ENCODE results near the gene HDAC9. TPM values are rescaled to one million over a fixed set of nuclear protein-coding genes. Genes with fewer than 3 reads are reported as not detected.
"Not testable (repeated sequence)": the region's sequence is repeated elsewhere in the genome, so short reads cannot be mapped to it uniquely, and the experiment has no call there.

Gene HDAC9
- total RNA-seq, 1 experiment from 2014 or later, result 79.1 TPM

- Histone ChIP-seq H3K27ac (no peak overlapping the region), H3K27me3 (replicated peaks) (no peaks in the 10 kb centered on the region)
- DNase-seq (ENCODE audit: low read depth in 1 of 2, low spot score in 2 of 2), result peak in 1 of 2 experiments; percentile 37
These were observed 479.3 kb downstream of the HDAC9 start for GRCh38 chr7:18974803-18975202.

GRCh38 chr7:18975276-18975675, 479.7 kb downstream of the HDAC9 start:
- Histone ChIP-seq H3K27me3 (replicated peaks) (no peaks in the 10 kb centered on the region), H3K36me3 (0 out of 2 replicates have a peak, but pooled peaks cover 2% of the 10 kb centered on the region), H3K4me1 (replicated peaks) (peaks cover 36% of the 10 kb centered on the region), H3K4me3 (no peak overlapping the region), H3K27ac (no peak overlapping the region), H3K9me3 (replicated peaks) (no peaks in the 10 kb centered on the region)
- no peak for DNase-seq (ENCODE audit: low read depth in 1 of 2, low spot score in 2 of 2)

More at GRCh38 chr7:18974803-18975202, 479.3 kb downstream of the HDAC9 start:
- Histone ChIP-seq H3K9me3 (replicated peaks) (no peaks in the 10 kb centered on the region), H3K4me3 (no peak overlapping the region), H3K36me3 (0 out of 2 replicates have a peak, but pooled peaks cover 2% of the 10 kb centered on the region), H3K4me1 (replicated peaks) (peaks cover 36% of the 10 kb centered on the region)

GRCh38 chr7:18975689-18976280, 480.2 kb downstream of the HDAC9 start:
- no peak overlapping the region for H3K27ac ChIP-seq
- DNase-seq (ENCODE audit: low read depth in 1 of 2, low spot score in 2 of 2), result no peak
- H3K4me3 ChIP-seq, result no peak overlapping the region
- peaks cover 36% of the 10 kb centered on the region for H3K4me1 ChIP-seq (replicated peaks)
- H3K27me3 ChIP-seq (replicated peaks), result no peaks in the 10 kb centered on the region
- no peaks in the 10 kb centered on the region for H3K9me3 ChIP-seq (replicated peaks)
- 0 out of 2 replicates have a peak, but pooled peaks cover 2% of the 10 kb centered on the region for H3K36me3 ChIP-seq

- no peaks in the 10 kb centered on the region for H3K27me3 ChIP-seq (replicated peaks)
- H3K4me3 ChIP-seq, result no peak overlapping the region
- DNase-seq (ENCODE audit: low read depth in 1 of 2, low spot score in 2 of 2), result no peak
- H3K4me1 ChIP-seq (replicated peaks), result peaks cover 36% of the 10 kb centered on the region
- H3K27ac ChIP-seq, result peak overlapping the region; percentile 37
- H3K9me3 ChIP-seq (replicated peaks), result no peaks in the 10 kb centered on the region
- H3K36me3 ChIP-seq, result 0 out of 2 replicates have a peak, but pooled peaks cover 2% of the 10 kb centered on the region
These were observed 481.3 kb downstream of the HDAC9 start for GRCh38 chr7:18976715-18977471.

GRCh38 chr7:18978108-18978495, 482.6 kb downstream of the HDAC9 start:
- peak overlapping the region; percentile 37 for H3K27ac ChIP-seq
- 0 out of 2 replicates have a peak, but pooled peaks cover 2% of the 10 kb centered on the region for H3K36me3 ChIP-seq
- H3K27me3 ChIP-seq (replicated peaks), result no peaks in the 10 kb centered on the region
- H3K4me3 ChIP-seq, result no peak overlapping the region
- peak in 1 of 2 experiments; percentile 90 for DNase-seq (ENCODE audit: low read depth in 1 of 2, low spot score in 2 of 2)
- H3K9me3 ChIP-seq (replicated peaks), result no peaks in the 10 kb centered on the region
- H3K4me1 ChIP-seq (replicated peaks), result peaks cover 36% of the 10 kb centered on the region

- DNase-seq (ENCODE audit: low read depth in 1 of 2, low spot score in 2 of 2); H3K9me3 ChIP-seq (replicated peaks): not testable (repeated sequence)
- peaks cover 20% of the 10 kb centered on the region for H3K4me1 ChIP-seq (replicated peaks)
These were observed 495.2 kb downstream of the HDAC9 start for GRCh38 chr7:18990700-18991099.

GRCh38 chr7:18993933-18994668, 498.6 kb downstream of the HDAC9 start:
- Histone ChIP-seq H3K4me1 (replicated peaks) (peaks cover 39% of the 10 kb centered on the region), H3K4me3 (no peak overlapping the region), H3K27ac (peak overlapping the region; percentile 2; the same call in 1 of the 2 replicates), H3K27me3 (replicated peaks) (no peaks in the 10 kb centered on the region), H3K36me3 (no peaks in the 10 kb centered on the region), H3K9me3 (replicated peaks) (no peaks in the 10 kb centered on the region)
- peak in 1 of 2 experiments; percentile 46 for DNase-seq (ENCODE audit: low read depth in 1 of 2, low spot score in 2 of 2)

More at GRCh38 chr7:18990700-18991099, 495.2 kb downstream of the HDAC9 start:
- not testable (repeated sequence) for H3K36me3 ChIP-seq; H3K27me3 ChIP-seq (replicated peaks); H3K4me3 ChIP-seq; H3K27ac ChIP-seq

GRCh38 chr7:18995270-18995671, 499.7 kb downstream of the HDAC9 start:
- Histone ChIP-seq H3K27ac (peak overlapping the region; percentile 83), H3K36me3 (no peaks in the 10 kb centered on the region), H3K9me3 (replicated peaks) (no peaks in the 10 kb centered on the region), H3K4me3 (no peak overlapping the region), H3K4me1 (replicated peaks) (peaks cover 39% of the 10 kb centered on the region), H3K27me3 (replicated peaks) (no peaks in the 10 kb centered on the region)
- DNase-seq (ENCODE audit: low read depth in 1 of 2, low spot score in 2 of 2), result no peak

- Histone ChIP-seq H3K36me3 (no peaks in the 10 kb centered on the region), H3K27ac (peak overlapping the region; percentile 83), H3K9me3 (replicated peaks) (no peaks in the 10 kb centered on the region), H3K27me3 (replicated peaks) (no peaks in the 10 kb centered on the region), H3K4me3 (no peak overlapping the region), H3K4me1 (replicated peaks) (peaks cover 39% of the 10 kb centered on the region)
- peak; percentile 91 to 95 for DNase-seq (ENCODE audit: low read depth in 1 of 2, low spot score in 2 of 2)
These were observed 500.4 kb downstream of the HDAC9 start for GRCh38 chr7:18995811-18996426.

- DNase-seq (ENCODE audit: low read depth in 1 of 2, low spot score in 2 of 2), result peak; percentile 55 to 85
- no peaks in the 10 kb centered on the region for H3K36me3 ChIP-seq
- H3K4me1 ChIP-seq (replicated peaks), result peaks cover 39% of the 10 kb centered on the region
- H3K9me3 ChIP-seq (replicated peaks), result no peaks in the 10 kb centered on the region
- peak overlapping the region; percentile 83 for H3K27ac ChIP-seq
- no peaks in the 10 kb centered on the region for H3K27me3 ChIP-seq (replicated peaks)
- no peak overlapping the region for H3K4me3 ChIP-seq
These were observed 501.0 kb downstream of the HDAC9 start for GRCh38 chr7:18996583-18996982.

GRCh38 chr7:18997477-18998150, 502.1 kb downstream of the HDAC9 start:
- H3K36me3 ChIP-seq, result no peaks in the 10 kb centered on the region
- H3K27me3 ChIP-seq (replicated peaks), result no peaks in the 10 kb centered on the region
- peaks cover 39% of the 10 kb centered on the region for H3K4me1 ChIP-seq (replicated peaks)
- H3K9me3 ChIP-seq (replicated peaks), result no peaks in the 10 kb centered on the region
- no peak for DNase-seq (ENCODE audit: low read depth in 1 of 2, low spot score in 2 of 2)
- peak overlapping the region; percentile 83 for H3K27ac ChIP-seq
- H3K4me3 ChIP-seq, result no peak overlapping the region

- Histone ChIP-seq H3K9me3 (replicated peaks) (no peaks in the 10 kb centered on the region), H3K4me1 (replicated peaks) (peaks cover 22% of the 10 kb centered on the region), H3K4me3 (no peak overlapping the region), H3K27ac (no peak overlapping the region), H3K27me3 (replicated peaks) (no peaks in the 10 kb centered on the region), H3K36me3 (no peaks in the 10 kb centered on the region)
- no peak for DNase-seq (ENCODE audit: low read depth in 1 of 2, low spot score in 2 of 2)
These were observed 504.9 kb downstream of the HDAC9 start for GRCh38 chr7:19000410-19000809.

- DNase-seq (ENCODE audit: low read depth in 1 of 2, low spot score in 2 of 2), result no peak
- Histone ChIP-seq H3K4me3 (no peak overlapping the region), H3K27ac (no peak overlapping the region), H3K27me3 (replicated peaks) (no peaks in the 10 kb centered on the region), H3K4me1 (replicated peaks) (peaks cover 7% of the 10 kb centered on the region), H3K9me3 (replicated peaks) (no peaks in the 10 kb centered on the region), H3K36me3 (no peaks in the 10 kb centered on the region)
These were observed 506.3 kb downstream of the HDAC9 start for GRCh38 chr7:19001854-19002253.
